RPMI7951 (cell line): ENCODE data around the gene KRT71. TPM values are rescaled to one million over a fixed set of nuclear protein-coding genes. Genes with fewer than 3 reads are reported as not detected.
"Not testable (repeated sequence)": the region's sequence is repeated elsewhere in the genome, so short reads cannot be mapped to it uniquely, and the experiment has no call there.

Source experiments
- DNase-seq: peaks from one replicate; pipeline ENCODE4 v3.0.0-alpha.2; 2012; ENCODE audit warnings: low read depth
- total RNA-seq: library from RNA; depleted of rRNA; stranded (reverse); fragments of >200 nt; shearing (Covaris generic); gene quantifications from 2 replicates; pipeline ENCODE4 v1.2.3, GENCODE V29; 2014; rRNA removed

KRT71 gene
- not detected in 2 replicates for total RNA-seq

DNA sequence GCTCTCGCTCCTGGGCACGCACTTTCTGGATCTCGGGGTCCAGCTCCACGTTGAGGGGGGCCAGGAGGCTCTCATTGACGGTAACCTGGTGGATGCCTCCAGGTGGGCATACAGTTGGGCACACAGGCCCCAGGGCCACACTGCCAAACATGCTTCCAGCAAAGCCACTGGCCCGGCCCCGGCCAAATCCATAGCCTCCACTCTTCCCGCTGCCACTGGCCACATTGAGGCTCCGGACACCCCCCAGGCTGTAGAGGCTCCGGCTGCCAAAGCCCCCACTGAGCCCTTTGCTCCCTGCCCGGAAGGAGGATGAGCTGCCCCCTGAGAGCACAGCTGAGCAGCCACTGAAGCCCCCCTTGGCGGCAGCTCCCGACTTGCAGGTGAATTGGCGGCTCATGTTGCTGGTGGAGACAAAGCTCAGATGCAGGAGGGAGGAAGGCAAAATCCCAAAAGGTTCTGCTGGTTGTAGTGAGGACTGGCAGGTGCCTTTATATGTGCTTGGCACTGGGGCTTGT is at the start of gene KRT71:
TSS of gene KRT71 (minus strand) at position 465 of the 515 bp plus-strand sequence. CDS start at position 397, 68 bp downstream.
- DNase-seq: no peak

GRCh38 chr12:52602552-52602951 is 49.6 kb upstream of the KRT71 start:
- DNase-seq: no peak

GRCh38 chr12:52601671-52602070 is 48.7 kb upstream of the KRT71 start:
- no peak for DNase-seq

DNA sequence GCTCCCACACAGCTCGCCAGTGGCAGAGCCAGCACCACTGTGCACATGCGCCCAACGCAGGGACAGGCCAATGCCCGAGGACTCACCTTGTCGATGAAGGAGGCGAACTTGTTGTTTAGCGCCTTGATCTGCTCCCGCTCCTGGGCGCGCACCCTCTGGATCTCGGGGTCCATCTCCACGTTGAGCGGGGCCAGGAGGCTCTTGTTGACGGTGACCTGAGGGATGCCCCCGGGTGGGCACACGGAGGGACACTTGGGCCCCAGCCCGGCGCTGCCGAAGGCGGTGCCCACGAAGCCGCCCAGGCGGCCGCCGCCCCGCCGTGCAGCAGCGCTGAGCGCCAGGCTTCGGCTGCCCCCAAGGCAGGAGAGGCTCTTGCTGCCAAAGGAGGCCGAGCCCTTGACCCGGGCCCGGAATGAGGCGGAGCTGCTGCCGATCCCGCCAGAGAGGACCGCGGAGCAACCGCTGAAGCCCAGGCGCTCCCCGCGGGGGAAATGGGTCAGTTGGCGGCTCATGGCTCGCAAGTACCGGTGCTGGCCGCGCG is 48.1 kb upstream of the KRT71 start, which contains the start of gene KRT72:
TSS of gene KRT72 (minus strand) at position 523 of the 541 bp plus-strand sequence. CDS start at position 512, 11 bp downstream.
- no peak for DNase-seq

- no peak for DNase-seq
Observed at GRCh38 chr12:52600475-52600874, 47.5 kb upstream of the KRT71 start.

DNA sequence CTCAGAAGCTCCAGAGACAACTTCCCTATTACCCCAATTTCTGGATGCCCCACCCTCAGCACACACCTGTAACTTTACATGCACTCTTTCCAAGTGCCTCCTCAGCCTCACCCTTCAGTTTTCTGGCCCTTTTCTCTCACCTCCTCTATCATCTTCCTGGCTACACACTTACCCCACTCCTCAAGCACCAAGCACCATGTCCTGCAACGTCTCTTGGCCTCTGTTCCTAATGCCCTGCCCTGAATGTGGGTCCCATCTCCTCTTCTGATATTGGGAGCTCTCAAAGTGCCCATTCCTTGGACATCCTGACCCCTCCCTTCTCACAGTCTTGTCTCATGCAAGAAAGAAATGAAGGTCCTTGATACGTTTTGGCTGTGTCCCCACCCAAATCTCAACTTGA is 47.1 kb upstream of the KRT71 start:
- DNase-seq: no peak

DNA sequence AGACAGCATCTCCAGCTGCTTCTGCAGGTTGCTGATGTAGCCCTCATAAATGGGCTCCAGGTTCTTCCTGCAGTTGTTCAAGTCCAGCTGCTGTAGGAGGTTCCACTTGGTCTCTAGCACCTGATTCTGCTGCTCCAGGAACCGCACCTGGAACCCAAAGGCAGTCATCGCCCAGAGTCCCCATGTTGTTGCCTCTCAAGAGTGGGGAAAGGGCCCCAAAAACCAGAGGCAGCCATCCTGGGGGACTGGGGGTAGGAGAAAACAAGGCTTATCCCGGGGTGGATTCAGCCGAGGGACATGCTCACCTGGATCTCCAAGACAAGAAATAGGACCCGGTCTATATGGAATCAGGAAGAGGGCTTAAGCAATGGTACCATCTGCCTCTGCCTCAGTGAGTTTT is 46.0 kb upstream of the KRT71 start:
- DNase-seq: no peak

DNA sequence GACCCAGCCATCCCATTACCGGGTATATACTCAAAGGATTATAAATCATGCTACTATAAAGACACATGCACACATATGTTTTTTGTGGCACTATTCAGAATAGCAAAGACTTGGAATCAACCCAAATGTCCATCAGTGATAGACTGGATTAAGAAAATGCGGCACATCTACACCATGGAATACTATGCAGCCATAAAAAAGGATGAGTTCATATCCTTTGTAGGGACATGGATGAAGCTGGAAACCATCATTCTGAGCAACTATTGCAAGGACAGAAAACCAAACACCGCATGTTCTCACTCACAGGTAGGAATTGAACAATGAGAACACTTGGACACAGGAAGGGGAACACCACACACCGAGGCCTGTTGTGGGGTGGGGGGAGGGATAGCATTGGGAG is 41.3 kb upstream of the KRT71 start:
- DNase-seq: not testable (repeated sequence)

- DNase-seq: no peak
Observed at GRCh38 chr12:52591521-52591920, 38.6 kb upstream of the KRT71 start.

- no peak for DNase-seq
Observed at GRCh38 chr12:52590021-52590420, 37.1 kb upstream of the KRT71 start.

- no peak for DNase-seq
Observed at GRCh38 chr12:52587563-52587962, 34.6 kb upstream of the KRT71 start.

GRCh38 chr12:52585946-52586345 is 33.0 kb upstream of the KRT71 start:
- no peak for DNase-seq

DNA sequence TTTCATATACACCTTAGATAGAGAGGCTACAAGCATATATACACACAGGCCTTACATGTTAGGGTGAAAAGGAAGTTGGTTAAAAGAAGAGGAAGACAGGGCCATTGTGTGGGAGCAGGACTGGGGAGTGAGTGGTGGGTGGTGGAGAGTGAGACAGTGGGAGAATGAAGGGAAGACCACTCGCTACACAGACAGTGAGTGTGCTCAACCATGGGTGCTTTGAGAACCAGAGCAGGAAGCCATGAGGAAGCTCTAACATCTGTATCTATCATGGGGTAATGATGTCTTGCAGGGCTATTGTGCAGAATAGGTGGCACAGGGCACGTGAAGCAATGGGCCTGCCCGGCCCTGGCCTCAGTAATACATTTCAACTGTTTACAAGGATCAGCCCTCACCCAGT is 32.1 kb upstream of the KRT71 start:
- no peak for DNase-seq

DNA sequence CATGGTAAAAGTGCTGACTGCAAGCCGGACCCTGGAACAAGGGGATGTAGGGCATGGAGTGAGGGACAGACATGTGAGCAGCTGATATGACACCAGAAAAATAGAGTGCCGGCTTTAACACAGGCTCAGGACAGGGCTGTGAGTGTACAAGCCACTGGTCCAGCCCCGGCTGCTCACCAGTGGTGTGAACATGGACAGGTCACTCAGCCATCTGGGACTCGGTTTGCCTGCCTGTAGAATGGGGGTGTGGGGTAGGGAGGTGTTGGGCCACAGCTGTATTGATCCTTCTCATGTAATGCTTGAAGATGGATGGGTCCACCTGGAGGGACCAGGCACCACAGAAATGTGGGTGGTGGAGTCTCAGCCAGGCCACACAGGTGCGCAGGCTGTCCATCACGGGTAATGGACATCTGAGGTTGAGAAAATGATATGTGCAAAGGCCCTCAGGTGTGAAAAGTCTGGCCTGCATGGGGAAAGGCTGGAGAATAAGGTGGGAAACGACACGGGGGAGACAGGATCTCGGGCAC is 31.3 kb upstream of the KRT71 start:
- DNase-seq: no peak

DNA sequence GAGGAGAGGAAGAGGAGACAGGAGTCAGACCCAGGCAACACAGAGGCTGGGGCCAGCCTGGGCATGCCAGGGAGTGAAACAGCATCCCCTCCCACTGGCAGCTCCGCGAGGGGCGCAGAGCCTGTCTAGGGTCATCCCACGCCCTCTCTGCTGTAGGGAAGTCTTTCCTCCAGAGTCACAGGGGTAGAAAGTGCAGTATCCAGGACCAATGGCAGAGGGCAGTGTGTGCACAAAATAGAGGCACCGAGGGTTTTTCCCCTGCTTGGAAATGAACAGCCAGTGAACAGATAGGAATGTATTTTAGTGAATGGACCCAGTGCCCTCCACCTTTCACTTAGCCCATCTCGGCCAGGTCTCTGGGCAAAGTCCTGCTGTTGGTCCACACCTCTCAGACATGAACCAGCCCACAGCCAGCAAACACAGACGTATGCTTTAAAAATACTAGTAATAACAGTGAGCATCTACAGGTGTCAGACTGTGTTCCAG is 30.1 kb upstream of the KRT71 start:
- DNase-seq: peak; percentile 43

DNA sequence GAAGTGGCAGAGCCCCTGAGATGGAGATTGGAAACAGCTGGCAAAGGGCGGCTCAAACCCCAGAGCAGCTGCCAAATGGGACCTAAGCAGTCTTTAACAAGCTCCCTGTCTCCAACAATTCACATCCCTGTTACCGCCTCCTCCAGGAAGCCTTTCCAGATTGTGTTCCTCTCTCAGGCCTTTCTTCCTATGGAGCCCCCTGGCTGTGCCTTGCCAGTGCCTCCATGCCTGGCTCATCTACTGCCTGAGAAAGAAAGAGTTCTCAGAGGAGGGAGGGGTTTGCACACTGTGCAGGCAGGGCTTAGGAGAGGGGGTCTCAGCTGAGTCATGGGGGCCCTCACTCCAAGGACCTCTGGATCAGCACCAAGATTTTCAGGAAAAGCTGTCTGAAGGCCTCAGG is 29.5 kb upstream of the KRT71 start:
- DNase-seq: no peak

- DNase-seq: peak; percentile 3
Observed at GRCh38 chr12:52581481-52581880, 28.5 kb upstream of the KRT71 start.

DNA sequence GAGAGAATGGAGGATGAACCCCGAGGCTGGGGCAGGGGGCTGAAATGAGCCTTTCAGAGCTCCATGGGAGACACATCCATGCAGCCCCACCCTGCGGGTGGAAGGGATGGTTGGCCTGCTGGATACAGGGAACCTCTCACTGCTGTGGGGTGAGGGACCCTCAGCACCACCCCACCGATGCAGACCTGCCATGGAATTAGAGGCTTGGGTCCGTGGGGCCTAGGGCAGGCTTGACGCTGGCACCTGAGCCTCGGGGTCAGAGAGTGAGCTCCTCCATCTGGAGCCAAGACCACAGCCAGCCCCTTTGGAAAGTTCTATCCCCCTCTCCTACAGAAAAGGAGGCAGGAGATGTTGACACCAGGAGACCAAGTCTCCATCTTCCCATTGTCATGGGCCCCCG is 28.1 kb upstream of the KRT71 start:
- no peak for DNase-seq

DNA sequence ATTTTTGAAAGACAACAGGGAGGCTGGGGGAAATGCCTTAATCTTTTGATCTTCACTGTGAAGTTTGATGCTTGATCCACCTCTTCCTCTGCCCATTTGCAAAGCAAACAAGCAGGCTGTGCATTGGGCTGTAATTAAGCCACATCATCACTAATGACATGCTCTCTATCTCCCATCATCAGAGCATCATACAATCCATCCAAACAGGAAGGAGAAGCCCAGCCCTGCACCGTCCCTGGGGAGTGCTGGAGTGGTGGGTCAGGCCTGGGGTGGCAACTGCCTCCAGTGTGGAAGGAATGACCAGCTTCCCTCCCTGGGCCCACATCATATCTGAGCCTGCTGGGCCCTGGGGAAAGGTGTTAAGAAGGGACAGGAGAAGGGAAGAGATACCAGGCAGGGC is 27.6 kb upstream of the KRT71 start:
- no peak for DNase-seq

GRCh38 chr12:52579468-52580465 is 26.8 kb upstream of the KRT71 start:
- DNase-seq: no peak

- no peak for DNase-seq
Observed at GRCh38 chr12:52578469-52578868, 25.5 kb upstream of the KRT71 start.

- no peak for DNase-seq
Observed at GRCh38 chr12:52577316-52577715, 24.4 kb upstream of the KRT71 start.
